ENCODE results near the gene GAL3ST2.

The GAL3ST2 gene

GRCh38 chr2:241771286-241772062, 5.1 kb upstream of the GAL3ST2 start:
- DNase-seq (ENCODE audit: low spot score), result peak; percentile 55
- in situ Hi-C loops (cut with MboI; ENCODE audit: low sequenced_read_pairs, unreplicated experiment), result no loop called here
- no peak for TF ChIP-seq CTCF (IDR thresholded peaks at IDR 0.05; ENCODE audit: borderline replicate concordance, control extremely low read depth, extremely low read depth, insufficient read depth, missing control alignments)

DNA sequence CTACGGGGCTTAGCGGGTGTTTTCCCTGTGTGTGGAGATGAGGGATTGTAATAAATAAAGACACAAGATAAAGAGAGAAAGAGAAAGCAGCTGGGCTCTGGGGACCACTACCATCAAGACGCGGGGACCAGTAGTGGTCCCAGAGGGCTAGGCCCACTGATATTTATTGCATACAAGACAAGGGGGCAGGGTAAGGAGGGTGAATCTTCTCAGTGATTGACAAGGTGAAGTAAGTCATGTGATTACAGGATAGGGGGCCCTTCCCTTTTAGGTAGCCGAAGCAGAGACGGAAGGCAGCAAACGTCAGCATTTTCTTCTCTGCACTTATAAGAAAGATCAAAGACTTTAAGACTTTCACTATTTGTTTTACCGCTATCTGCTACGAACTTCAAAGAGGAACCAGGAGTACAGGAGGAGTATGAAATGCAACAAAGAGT, 4.5 kb upstream of the GAL3ST2 start:
- no peak for DNase-seq (ENCODE audit: low spot score)
- in situ Hi-C loops (cut with MboI; ENCODE audit: low sequenced_read_pairs, unreplicated experiment), result no loop called here
- TF ChIP-seq CTCF (IDR thresholded peaks at IDR 0.05; ENCODE audit: borderline replicate concordance, control extremely low read depth, extremely low read depth, insufficient read depth, missing control alignments), result no peak

DNA sequence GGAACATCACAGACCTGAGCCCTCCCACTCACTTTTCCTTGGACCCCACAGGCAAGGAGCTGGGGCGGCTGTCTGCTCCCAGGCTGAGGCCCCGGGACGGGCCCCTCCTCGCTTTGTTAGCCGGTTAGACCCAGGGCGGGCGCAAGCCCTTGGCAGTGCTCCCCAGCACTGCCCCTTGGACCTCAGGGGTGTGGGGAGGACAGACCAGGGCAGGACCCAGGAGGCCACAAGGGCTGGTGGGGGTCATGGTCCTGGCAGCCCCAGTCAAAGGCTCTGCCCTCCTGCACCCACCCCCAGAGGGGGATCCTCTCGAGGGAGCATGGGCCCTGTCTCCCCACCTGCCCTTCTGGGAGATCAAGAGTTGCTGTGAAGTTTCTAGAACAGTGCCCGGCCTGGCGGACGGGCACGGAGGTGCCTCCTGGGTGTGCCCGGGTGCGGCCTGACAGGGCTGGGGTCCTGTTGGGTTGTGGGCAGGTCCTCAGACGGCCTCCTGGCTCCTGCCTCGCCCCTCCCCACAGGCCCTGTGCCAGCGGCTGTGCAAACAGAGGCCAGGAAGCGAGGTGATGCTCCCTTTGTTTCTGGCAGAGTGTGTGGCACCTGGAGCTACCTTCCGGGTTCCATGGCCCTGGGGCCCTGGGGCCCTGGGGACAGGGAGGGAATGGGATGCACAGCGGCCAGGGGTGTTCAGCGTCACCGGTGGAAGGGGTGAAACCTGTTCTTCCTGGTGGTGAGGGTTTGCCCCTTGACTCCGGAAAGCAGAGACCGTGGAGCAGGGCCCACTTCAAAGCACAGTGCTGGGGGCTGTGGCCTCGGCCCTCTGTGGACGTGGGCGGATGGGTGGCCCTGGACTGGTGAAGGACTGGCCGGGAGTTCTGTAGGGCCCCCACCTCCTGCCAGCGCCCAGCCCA, 2.9 kb upstream of the GAL3ST2 start:
- in situ Hi-C loops (cut with MboI; ENCODE audit: low sequenced_read_pairs, unreplicated experiment), result no loop called here
- TF ChIP-seq CTCF (IDR thresholded peaks at IDR 0.05; ENCODE audit: borderline replicate concordance, control extremely low read depth, extremely low read depth, insufficient read depth, missing control alignments), result no peak
- peak; percentile 28 for DNase-seq (ENCODE audit: low spot score)

DNA sequence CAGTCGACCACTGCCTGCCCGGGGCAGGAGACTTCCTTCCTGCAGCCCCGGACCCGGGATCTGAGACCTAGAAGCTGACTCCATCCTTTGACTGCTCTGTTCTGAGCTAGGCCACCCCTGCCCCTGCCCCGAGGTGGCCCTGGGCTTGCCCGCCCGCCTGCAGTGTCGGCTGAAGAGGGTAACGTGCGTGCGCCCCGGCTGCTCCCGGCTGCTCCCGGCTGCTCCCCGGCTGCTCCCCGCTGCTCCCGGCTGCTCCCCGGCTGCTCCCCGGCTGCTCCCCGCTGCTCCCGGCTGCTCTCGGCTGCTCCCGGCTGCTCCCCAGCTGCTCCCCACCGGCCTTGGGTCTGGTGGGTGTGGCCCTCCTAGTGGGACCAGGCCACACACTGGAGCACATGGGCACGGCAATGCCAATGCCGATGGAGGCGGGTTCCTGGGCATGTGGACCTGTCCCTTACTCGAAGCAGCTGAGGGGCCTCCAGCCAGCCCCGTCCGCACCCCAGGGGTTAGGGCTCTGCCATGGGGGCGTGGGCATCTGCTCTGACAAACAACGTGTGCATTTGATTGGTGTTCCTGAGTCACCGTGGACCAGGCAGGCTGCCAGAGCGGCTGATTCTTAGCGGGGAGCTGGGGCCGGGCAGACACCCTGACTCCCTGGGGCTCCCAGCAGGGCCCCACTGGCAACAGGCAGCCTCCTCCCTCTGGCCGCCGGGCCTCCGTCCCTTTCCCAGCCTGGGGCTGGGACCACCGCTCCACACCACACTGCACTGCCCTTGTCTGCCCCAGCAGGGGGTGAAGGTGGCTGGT, 2.0 kb upstream of the GAL3ST2 start:
- DNase-seq (ENCODE audit: low spot score), result peak; percentile 30
- no peak for TF ChIP-seq CTCF (IDR thresholded peaks at IDR 0.05; ENCODE audit: borderline replicate concordance, control extremely low read depth, extremely low read depth, insufficient read depth, missing control alignments)
- in situ Hi-C loops (cut with MboI; ENCODE audit: low sequenced_read_pairs, unreplicated experiment), result no loop called here

DNA sequence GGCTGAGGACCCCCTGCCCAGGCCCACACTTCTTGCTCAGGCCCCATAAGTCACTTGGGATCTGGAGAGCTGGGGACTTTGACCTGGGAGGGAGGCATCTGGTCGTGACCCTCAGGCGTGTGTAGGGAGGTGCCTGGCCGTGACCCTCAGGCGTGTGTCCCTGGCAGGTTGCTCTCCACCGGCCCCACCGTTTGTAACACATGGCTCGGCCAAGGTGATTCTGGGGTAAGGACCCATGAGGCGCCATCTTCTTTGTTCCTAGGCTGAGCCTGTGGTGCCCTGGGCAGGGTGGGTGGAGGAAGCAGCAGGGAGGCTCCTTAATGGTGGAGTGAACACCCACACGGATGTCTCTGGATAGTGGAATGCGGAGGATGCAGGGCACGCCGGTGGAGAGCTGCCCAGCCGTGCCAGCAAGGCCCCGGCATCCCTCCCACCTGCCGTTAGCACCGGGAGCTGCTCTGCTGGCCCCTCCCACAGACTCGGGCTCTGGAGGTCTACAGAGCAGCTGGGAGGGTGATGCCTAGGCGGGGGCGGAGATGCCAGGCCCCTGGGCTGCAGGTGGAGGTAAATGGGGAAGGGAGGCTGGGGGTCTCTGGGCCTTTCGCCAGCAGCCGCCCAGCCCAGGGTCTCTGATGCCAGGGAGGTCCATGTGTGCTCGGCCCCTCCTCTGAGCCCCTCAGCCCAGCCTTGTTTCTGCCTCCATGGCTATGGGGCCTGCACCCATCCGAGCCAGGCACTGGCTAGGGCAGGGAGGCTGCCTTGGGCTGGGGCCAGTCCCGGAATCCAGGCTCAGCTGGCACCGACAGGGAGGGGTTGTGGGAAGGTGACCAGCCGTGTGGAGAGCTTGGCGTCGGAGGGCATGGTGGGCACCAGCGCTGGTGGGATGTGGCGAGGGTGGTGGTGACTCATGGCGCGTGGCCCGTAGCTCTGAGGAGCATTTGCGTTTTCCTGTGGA, 1.1 kb upstream of the GAL3ST2 start:
- DNase-seq (ENCODE audit: low spot score), result peak; percentile 30
- TF ChIP-seq CTCF (IDR thresholded peaks at IDR 0.05; ENCODE audit: borderline replicate concordance, control extremely low read depth, extremely low read depth, insufficient read depth, missing control alignments), result no peak
- in situ Hi-C loops (cut with MboI; ENCODE audit: low sequenced_read_pairs, unreplicated experiment), result no loop called here
